Muscle layer of colon (tissue), 2 donors: ENCODE measurements around the gene CTNNA2.

ENCODE experiments used
- H3K27ac ChIP-seq: one replicate; pipeline ENCODE4 v1.7.0; 2013; ENCODE audit warnings: low read depth, mild to moderate bottlenecking, low read length, moderate library complexity
- H3K27me3 ChIP-seq, 2 donors: one replicate each; pipeline ENCODE4 v1.7.0; 2013; ENCODE audit warnings: low read length in 2 of 2, mild to moderate bottlenecking in 2 of 2; ENCODE audit not compliant: insufficient read depth in 2 of 2, control insufficient read depth in 1 of 2
- H3K36me3 ChIP-seq: one replicate; pipeline ENCODE4 v1.7.0; 2013; ENCODE audit warnings: mild to moderate bottlenecking, low read length; ENCODE audit not compliant: insufficient read depth
- H3K4me1 ChIP-seq: one replicate; pipeline ENCODE4 v1.7.0; 2013; ENCODE audit warnings: mild to moderate bottlenecking, low read length; ENCODE audit not compliant: insufficient read depth
- H3K4me3 ChIP-seq, 2 donors: one replicate each; pipeline ENCODE4 v1.7.0; 2013; ENCODE audit warnings: low read length in 2 of 2, low read depth in 1 of 2, mild to moderate bottlenecking in 1 of 2, moderate library complexity in 1 of 2
- H3K9ac ChIP-seq: one replicate; pipeline ENCODE4 v1.7.0; 2013; ENCODE audit warnings: low read length
- H3K9me3 ChIP-seq: one replicate; pipeline ENCODE4 v1.7.0; 2013; ENCODE audit warnings: mild to moderate bottlenecking, low read length
- donor health status: abdominal sarcoma.
- donor health status: Adenocarcinoma of cecum.

The CTNNA2 gene

DNA sequence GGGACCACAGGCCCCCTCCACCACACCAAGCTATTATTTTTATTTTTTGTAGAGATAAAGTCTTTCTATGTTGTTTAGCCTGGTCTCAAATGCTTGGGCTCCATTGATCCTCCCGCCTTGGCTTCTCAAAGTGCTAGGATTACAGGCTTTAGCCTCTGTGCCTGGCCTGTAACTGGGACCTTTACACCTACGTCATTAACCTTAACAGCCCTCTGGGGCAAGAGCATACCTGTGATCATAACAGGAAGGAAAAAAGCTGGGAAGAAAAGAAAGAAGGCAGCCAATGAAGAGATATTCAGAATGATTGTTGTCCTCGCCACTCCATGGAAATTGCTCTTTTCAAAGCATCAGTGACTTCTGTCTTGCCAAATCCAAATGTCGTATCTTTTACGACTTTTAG, 453.5 kb downstream of the CTNNA2 start:
- Histone ChIP-seq H3K27me3 (no peaks in the 10 kb centered on the region), H3K4me3 (no peak overlapping the region), H3K9me3 (no peaks in the 10 kb centered on the region), H3K36me3 (no peaks in the 10 kb centered on the region), H3K4me1 (no peaks in the 10 kb centered on the region), H3K27ac (no peak overlapping the region), H3K9ac (no peak overlapping the region)

DNA sequence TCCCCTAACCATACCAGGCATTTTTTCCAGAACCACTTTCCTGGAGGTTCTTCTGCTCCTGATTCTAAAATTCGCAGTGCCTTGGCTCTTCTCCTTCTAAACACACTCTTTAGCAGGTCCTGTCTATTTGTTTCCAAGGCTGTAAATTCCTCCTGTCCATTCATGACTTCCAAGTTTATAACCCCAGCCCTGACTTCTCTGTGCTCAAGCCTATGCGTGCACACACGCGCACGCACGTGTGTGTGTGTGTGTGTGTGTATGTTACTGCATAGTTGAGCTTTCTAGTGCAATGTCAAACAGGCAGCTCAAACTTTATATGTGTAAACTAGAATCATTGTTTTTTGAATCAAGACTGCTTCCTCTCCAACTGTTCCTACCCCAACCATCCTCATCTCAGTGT, 454.0 kb downstream of the CTNNA2 start:
- Histone ChIP-seq H3K9ac (no peak overlapping the region), H3K4me3 (no peak overlapping the region), H3K36me3 (no peaks in the 10 kb centered on the region), H3K4me1 (no peaks in the 10 kb centered on the region), H3K9me3 (no peaks in the 10 kb centered on the region), H3K27ac (no peak overlapping the region), H3K27me3 (no peaks in the 10 kb centered on the region)

DNA sequence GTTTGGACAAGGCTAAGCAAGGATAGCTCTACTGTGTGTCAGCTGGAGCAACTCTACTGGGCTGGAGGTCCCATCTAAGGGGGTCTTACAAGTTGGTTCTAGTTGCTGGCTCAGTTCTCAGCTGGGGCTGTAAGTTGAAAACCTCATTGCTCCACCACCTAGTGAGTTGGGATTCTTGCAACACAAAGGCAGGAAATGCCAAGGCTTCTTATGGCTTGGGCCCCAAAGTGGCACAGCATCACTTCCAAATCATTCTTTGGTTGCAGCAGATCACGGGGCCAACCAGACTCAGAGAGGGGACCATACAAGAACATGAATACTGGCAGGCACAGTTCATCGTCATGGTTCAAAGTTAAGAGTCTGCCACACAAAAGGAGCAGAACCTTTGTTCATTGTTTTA, 459.0 kb downstream of the CTNNA2 start:
- Histone ChIP-seq H3K9ac (no peak overlapping the region), H3K27ac (no peak overlapping the region), H3K36me3 (no peaks in the 10 kb centered on the region), H3K9me3 (no peaks in the 10 kb centered on the region), H3K4me3 (no peak overlapping the region), H3K4me1 (no peaks in the 10 kb centered on the region), H3K27me3 (no peaks in the 10 kb centered on the region)

DNA sequence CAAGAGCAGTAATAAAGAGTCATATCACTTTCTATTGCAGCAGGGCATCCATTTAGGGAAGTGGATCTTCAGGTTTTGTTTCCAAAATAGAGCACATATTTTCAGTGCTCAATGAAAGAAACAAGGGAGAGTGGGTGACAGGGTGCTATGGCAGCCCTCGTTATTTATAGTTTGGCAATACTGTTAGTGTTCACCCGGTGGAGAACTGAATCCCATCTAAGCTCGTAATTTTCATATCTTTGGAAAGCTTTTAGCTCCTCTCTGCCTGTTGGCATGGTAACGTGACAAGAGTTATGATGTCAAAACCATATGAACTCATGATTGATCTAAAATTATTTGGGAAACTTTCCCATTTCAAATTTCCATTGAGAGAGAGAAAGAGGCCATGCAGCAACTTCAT, 459.8 kb downstream of the CTNNA2 start:
- Histone ChIP-seq H3K9ac (no peak overlapping the region), H3K4me1 (no peaks in the 10 kb centered on the region), H3K27me3 (no peaks in the 10 kb centered on the region), H3K9me3 (no peaks in the 10 kb centered on the region), H3K4me3 (no peak overlapping the region), H3K36me3 (no peaks in the 10 kb centered on the region), H3K27ac (no peak overlapping the region)

DNA sequence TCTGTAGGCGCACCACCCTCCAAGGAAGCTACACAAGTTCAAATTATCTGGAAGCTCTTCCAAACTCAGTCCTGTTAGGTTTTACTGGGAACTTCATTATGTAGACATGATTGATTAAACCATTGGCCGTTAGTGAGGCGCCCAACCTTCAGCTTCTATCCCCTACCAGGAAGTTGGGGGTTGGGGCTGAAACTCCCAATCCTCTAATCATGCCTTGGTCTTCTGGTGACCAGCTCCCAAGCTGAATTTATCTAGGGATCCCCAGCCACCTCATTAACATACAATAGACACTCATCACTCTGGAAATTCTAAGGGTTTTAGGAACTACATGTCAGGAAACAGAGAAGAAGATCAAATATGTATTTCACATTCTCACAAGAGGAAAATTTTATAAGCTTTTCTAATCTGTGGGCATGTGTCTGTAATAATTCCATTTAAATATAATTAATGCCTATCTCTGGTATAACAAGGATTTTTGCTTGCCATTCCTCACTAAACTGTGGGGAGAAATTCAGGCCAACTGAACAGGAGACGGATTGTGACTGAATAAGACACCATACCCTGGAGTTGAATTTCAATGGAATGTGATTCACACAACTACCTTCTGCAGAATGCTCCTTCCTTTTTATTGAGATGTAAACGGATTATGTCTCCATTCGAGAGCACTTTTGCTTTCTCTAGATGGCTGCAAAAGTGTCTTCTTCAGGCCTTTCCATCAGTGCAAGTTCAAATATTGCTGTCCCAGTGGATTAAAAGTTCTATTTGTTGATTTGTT, 463.1 kb downstream of the CTNNA2 start:
- Histone ChIP-seq H3K9me3 (no peaks in the 10 kb centered on the region), H3K27ac (no peak overlapping the region), H3K27me3 (no peaks in the 10 kb centered on the region), H3K4me3 (no peak overlapping the region), H3K4me1 (no peaks in the 10 kb centered on the region), H3K36me3 (no peaks in the 10 kb centered on the region), H3K9ac (no peak overlapping the region)

DNA sequence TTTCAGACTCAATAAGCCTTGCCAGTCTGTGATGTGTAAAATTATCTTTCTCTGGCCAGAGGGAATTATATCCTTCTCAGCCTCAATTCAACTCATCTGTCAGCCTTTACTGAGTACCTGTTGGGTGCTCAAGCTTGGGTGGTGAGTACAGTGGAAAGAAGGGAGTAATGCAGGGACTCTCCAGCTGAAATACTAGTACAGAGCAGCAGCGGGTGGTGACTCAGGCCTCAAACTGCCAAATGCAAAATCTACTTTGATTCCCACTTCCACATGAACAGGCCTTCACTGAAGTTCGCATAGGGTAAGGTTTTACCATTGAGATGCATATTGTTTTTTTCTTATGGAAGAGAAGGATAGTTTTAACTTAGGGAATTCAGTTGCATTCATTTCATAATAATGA, 464.9 kb downstream of the CTNNA2 start:
- H3K27me3 ChIP-seq, result no peaks in the 10 kb centered on the region
- H3K36me3 ChIP-seq, result no peaks in the 10 kb centered on the region
- H3K4me3 ChIP-seq, result no peak overlapping the region
- no peak overlapping the region for H3K27ac ChIP-seq
- no peak overlapping the region for H3K9ac ChIP-seq
- no peaks in the 10 kb centered on the region for H3K9me3 ChIP-seq
- no peaks in the 10 kb centered on the region for H3K4me1 ChIP-seq

DNA sequence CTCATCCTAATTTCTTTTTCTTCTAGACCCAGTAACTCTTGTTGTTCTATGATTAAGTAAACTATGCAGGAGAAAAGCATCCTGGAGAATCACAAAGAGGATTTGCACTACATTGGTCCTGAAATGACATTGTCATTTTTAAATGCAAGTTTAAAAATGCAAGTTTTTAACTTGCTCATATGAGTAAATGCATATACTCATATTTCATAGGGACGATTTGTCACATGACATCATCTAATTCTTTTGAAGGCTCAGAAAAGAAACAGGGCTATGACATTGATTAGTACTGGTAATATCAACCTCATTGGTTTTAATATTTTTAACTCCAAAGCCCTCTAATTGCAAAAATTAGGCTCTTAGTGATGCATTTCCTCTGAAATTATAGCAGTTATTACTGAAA, 467.3 kb downstream of the CTNNA2 start:
- no peak overlapping the region for H3K4me3 ChIP-seq
- H3K36me3 ChIP-seq, result no peaks in the 10 kb centered on the region
- H3K27ac ChIP-seq, result no peak overlapping the region

DNA sequence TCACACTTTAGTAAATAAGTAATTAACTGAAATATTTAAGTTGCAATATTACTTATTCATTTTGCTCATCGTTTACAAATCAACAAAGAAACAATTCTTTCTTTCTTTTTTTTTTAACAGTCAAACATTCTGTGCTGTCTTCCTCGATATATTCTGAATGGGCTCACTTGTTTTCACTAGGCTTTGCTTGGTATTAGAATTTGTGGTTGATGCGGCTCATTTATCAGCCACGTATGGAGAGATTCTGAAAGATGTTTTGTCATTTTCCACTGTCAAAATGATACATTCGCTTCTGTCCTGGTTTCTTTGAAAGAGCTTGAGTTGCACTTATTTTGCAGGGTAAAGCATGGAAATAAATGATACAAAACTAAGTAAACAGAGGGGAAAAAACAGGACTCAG, 468.0 kb downstream of the CTNNA2 start:
- H3K9ac ChIP-seq, result no peak overlapping the region
- no peaks in the 10 kb centered on the region for H3K9me3 ChIP-seq
- no peak overlapping the region for H3K4me3 ChIP-seq
- H3K27me3 ChIP-seq, result no peaks in the 10 kb centered on the region
- no peaks in the 10 kb centered on the region for H3K36me3 ChIP-seq
- no peaks in the 10 kb centered on the region for H3K4me1 ChIP-seq
- no peak overlapping the region for H3K27ac ChIP-seq

More for the DNA sequence above, 467.3 kb downstream of the CTNNA2 start:
- Histone ChIP-seq H3K9me3 (no peaks in the 10 kb centered on the region), H3K27me3 (no peaks in the 10 kb centered on the region), H3K9ac (no peak overlapping the region), H3K4me1 (no peaks in the 10 kb centered on the region)

DNA sequence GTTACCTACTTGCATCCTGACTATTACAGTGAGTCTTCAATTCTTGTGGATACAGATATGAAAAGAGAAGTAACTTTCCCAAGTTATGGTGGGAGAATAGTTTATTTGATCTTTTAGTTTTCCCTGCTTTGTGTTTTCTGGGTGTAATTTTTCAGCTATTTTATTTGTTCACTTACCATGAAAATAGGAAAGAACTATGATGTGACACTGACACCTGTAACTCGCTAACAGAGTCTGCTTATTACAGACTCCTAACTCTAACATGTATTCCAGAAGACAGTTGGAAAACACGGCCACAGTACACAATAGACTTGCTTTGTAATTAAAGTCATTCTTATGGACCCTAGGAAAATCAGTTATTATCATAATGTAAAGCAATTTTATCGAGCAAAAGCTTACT, 468.5 kb downstream of the CTNNA2 start:
- Histone ChIP-seq H3K9me3 (no peaks in the 10 kb centered on the region), H3K4me3 (no peak overlapping the region), H3K27me3 (no peaks in the 10 kb centered on the region), H3K27ac (no peak overlapping the region), H3K36me3 (no peaks in the 10 kb centered on the region), H3K4me1 (no peaks in the 10 kb centered on the region), H3K9ac (no peak overlapping the region)

DNA sequence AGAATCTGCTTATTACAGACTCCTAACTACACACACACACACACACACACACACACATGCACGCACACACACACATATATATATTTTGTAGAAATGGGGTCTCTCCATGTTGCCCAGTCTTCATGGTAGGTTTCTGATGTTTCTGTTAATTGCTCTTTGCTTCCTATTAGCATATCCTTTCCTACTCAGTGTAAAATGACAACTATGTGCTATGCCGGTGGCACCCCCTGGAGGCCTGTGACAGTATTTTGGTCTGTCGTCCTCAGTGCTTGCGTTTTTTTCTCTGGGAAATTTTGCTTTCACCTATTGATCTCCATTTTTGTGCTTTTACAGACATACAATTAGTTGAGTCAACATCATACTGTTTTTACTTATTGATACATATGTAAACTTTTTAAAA, 469.6 kb downstream of the CTNNA2 start:
- no peaks in the 10 kb centered on the region for H3K4me1 ChIP-seq
- no peaks in the 10 kb centered on the region for H3K9me3 ChIP-seq
- H3K27me3 ChIP-seq, result no peaks in the 10 kb centered on the region
- no peak overlapping the region for H3K4me3 ChIP-seq
- H3K27ac ChIP-seq, result no peak overlapping the region
- no peaks in the 10 kb centered on the region for H3K36me3 ChIP-seq
- no peak overlapping the region for H3K9ac ChIP-seq

DNA sequence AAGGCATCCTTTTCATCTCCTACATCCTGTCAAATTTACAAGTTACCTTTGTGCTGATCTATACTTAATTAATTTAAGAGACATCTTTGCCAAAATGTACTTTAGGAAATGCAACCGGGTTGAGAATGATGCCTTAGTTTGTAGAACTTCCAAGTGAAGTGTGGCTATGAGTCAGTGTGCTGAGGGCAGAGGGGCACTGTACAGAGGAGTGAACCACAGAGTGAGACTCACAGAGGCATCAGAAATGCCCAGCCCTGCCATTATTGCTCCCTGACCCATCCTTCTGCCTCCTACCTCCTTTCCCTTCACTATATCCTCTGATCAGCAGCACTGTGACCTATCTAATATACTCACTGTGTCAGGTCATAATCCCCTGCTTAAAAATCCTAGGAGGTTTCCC, 471.6 kb downstream of the CTNNA2 start:
- no peak overlapping the region for H3K9ac ChIP-seq
- no peaks in the 10 kb centered on the region for H3K9me3 ChIP-seq
- no peaks in the 10 kb centered on the region for H3K4me1 ChIP-seq
- H3K36me3 ChIP-seq, result no peaks in the 10 kb centered on the region
- H3K27me3 ChIP-seq, result no peaks in the 10 kb centered on the region
- H3K27ac ChIP-seq, result no peak overlapping the region
- no peak overlapping the region for H3K4me3 ChIP-seq

DNA sequence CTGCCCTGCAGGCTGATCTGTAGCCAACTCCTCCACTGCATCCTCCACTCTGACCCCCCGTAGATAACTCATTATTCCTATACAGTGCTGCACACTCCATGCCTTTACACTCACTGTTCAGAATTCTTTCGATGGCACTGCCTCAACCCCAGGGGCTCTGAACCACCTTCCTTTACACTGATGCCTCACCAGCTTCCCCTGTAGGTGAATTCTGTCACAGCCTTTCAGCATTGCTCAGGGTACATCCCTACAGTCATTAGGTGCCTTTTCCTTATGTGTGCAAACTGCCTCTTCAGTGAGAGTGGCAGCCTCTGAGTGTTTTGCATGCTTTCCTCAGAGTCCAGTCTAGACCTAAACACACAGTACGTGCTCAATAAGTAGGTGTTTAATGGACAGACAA, 472.3 kb downstream of the CTNNA2 start:
- Histone ChIP-seq H3K4me1 (no peaks in the 10 kb centered on the region), H3K36me3 (no peaks in the 10 kb centered on the region)

More for the DNA sequence above, 472.3 kb downstream of the CTNNA2 start:
- H3K4me3 ChIP-seq, result no peak overlapping the region
- H3K27ac ChIP-seq, result no peak overlapping the region
- H3K9ac ChIP-seq, result no peak overlapping the region
- no peaks in the 10 kb centered on the region for H3K9me3 ChIP-seq
- no peaks in the 10 kb centered on the region for H3K27me3 ChIP-seq
